Effector memory CD8-positive, alpha-beta T cell (primary cell): Measurements from ENCODE around the gene FLOT1.
A peak's percentile ranks its signal among the peaks of the same experiment; 100 is the strongest.

ENCODE experiments used
- ATAC-seq: fragments of 150-1000 bp; cut with Tn5 transposase; replicated peaks from 2 replicates; pipeline ENCODE4 v1.10.0; 2021; ENCODE audit warnings: mild to moderate bottlenecking, moderate library complexity
- DNase-seq, 3 experiments: peaks; one replicate each; pipeline ENCODE4 v3.0.0; 2021
- H3K27ac Mint-ChIP-seq, 2 donors: one replicate each; pipeline ENCODE4 v1.8.0; 2022; ENCODE audit warnings: mild to moderate bottlenecking in 2 of 2, mixed read lengths in 2 of 2, moderate library complexity in 2 of 2
- H3K27me3 Mint-ChIP-seq, 2 donors: one replicate each; pipeline ENCODE4 v1.8.0; 2022; ENCODE audit warnings: mixed read lengths in 2 of 2
- H3K36me3 Mint-ChIP-seq: one replicate; pipeline ENCODE4 v1.8.0; 2022; ENCODE audit warnings: mild to moderate bottlenecking, moderate library complexity, mixed read lengths; ENCODE audit not compliant: insufficient read depth
- H3K4me1 Mint-ChIP-seq, 2 donors: one replicate each; pipeline ENCODE4 v1.8.0; 2022; ENCODE audit warnings: low read depth in 2 of 2, mixed read lengths in 2 of 2
- H3K4me3 Mint-ChIP-seq, 2 donors: one replicate each; pipeline ENCODE4 v1.8.0; 2022; ENCODE audit warnings: mild to moderate bottlenecking in 2 of 2, mixed read lengths in 2 of 2, moderate library complexity in 2 of 2
- H3K9me3 Mint-ChIP-seq, 2 donors: one replicate each; pipeline ENCODE4 v1.8.0; 2022; ENCODE audit warnings: mixed read lengths in 2 of 2

Gene FLOT1

DNA sequence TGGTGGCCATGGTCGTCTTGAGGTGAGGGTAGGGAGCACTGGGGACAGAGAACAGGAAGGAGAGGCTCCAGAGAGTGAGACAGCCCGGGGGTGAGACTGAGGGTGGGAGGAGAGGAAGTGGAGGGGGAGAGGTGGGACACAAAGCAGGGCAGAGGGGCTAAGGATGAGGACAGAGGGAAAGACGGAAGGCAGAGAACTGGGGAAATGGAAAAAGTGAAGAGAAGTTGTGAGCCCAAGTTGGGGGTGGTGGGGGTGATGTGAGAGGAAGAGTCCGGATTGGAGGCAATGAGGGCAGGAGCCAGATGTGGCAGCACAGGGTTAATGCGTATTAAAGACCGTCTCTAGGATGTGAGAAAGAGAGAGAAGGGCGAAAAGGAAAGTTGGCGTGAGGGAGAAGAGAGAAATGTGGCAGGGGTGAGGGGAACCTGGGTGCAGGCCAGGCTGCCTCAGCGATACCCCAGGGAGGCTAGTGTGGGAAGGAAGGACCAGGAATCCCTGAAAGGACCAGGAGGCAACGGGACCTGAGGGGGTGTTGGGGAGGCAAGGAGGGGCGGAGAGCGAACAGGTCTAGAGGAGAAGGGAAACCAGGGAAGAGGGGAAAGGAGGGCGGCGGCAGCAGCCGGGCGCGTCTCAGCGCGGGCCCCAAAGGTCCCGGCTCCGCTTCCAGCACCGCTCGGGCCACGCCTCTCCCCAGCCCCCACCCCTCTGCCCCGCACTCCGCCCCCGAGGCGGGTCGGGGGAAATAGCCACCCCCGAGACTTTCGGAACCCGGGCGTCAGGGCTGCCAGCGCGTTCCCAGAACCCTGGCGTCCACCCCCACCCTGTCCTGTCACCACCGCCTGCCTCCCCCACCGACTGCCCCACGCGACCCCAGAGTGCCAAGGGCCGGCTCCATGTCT lies 56.2 kb downstream of the FLOT1 start, which contains the start of gene PPP1R18:
PPP1R18 (minus strand) TSS at position 637 of the 899 bp plus-strand sequence; CDS start at position 10, 627 bp downstream.
- Mint-ChIP-seq H3K27me3 (no peaks in the 10 kb centered on the region), H3K36me3 (peaks cover 37% of the 10 kb centered on the region), H3K9me3 (no peaks in the 10 kb centered on the region), H3K4me1 (peaks cover 54 to 76% of the 10 kb centered on the region in 2 donors), H3K4me3 (peak within 1 kb of the TSS; percentile 87 to 97), H3K27ac (peak within 1 kb of the TSS; percentile 96 to 98)
- DNase-seq (peak; percentile 63 to 70 (median 64)), ATAC-seq (peak; percentile 55)

DNA sequence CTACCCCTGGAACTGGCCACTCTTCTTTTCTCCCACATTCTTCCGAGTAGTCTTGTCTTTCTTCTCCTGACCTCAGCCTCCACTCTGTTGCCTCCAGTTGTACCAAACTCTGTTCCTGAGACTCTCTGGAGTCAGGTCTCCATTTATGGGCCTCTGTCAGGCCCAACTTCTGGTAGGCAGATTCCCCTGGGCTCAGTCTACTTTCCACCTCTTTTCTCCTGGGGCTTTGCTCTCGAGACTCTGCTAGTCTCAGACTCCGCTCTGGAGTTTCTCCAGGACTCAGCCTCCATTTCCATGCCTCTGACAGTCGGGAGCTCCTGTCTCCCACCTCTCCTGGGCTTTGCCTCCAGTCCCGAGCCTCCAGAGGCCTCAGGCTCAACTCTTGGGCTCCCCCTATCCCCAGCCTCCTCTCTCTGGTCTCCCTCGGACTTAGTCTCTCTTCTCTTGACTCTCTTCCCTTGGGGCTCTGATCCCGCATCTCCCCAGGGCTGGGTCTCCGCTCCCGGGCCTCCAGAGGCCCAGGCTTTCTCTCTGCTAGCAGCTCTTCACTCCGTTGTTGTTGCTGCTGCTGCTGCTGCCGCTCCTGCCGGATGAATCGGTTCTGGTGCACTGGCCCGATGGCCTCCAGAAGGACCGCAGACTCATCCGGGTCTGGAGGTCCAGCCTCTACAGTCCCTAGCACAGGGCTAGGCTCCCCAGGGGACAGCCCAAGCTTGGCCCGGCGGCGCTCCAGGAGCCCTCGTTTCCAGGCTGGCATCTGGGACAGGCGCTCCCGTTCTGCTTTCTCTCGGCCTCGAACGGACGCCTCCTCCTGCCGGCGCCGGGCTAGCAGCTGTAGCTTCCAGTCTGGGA lies 57.1 kb downstream of the FLOT1 start:
- H3K27me3 Mint-ChIP-seq: no peaks in the 10 kb centered on the region

DNA sequence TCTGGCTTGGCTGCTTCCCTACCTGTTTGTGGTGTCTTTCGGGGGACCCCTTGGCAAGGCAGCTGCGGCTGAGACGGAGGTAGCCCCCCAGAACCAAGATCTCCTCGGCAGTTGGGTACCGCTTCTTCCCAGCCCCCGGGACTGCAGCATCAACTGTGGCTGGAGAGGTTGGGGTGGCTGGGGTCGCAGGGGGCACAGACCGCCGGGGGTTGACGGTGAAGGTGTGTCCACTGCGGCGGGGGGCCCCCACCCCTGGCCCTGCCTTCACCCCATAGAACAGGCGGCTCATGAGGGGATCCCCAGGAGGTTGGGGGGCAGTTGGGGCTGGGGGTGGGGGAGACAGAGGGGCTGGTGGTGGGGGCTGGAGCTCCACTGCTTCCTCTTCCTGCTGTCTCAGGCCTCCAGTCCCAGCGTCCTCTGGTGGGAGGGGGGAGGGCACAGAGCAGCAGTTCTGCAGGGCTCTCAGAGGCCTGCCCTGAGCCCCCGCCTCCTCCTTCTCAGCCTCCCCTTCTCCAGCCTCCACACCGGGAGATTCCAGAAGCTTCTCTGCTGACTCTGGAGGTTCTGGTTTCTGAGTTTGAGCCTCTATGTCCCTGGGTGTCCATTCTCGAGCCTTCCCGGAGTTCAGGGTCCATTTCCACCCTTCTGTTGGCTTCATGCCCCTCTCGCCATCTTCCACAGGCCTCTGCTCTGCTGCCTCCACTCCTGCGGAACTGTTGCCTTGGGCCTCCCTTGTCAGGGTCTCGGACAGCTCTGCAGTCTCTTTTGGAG lies 57.9 kb downstream of the FLOT1 start:
- DNase-seq: peak in 1 of 3 experiments; percentile 23
- H3K4me1 Mint-ChIP-seq: peaks cover 58 to 76% of the 10 kb centered on the region in 2 donors
- peaks cover 49% of the 10 kb centered on the region for H3K36me3 Mint-ChIP-seq

More for the DNA sequence above, 57.1 kb downstream of the FLOT1 start:
- Mint-ChIP-seq H3K4me3 (peak overlapping the region; percentile 87 to 97), H3K4me1 (peaks cover 58 to 76% of the 10 kb centered on the region in 2 donors), H3K36me3 (peaks cover 43% of the 10 kb centered on the region), H3K27ac (peak overlapping the region; percentile 96 to 98), H3K9me3 (no peaks in the 10 kb centered on the region)
- ATAC-seq (no peak), DNase-seq (no peak)

DNA sequence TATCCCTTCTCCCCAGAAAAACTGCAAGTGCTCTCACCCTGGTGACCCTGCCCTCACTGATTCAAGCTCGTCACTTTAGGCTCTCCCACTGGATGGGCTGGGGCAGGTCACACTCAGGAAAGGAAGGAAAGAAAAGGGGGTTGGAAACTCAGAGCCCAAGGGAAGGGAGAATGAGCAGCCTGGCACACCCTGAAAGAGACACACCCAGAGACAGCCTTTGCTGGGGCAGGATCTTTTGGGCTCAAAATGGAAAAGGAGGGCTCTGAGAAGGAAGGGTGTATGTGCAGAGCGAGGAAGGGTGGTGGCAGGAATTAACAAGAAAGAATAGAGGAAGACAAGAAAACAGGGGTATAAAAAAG lies 58.5 kb downstream of the FLOT1 start:
- H3K9me3 Mint-ChIP-seq: no peaks in the 10 kb centered on the region
- H3K27ac Mint-ChIP-seq: peak overlapping the region; percentile 96 to 98
- no peaks in the 10 kb centered on the region for H3K27me3 Mint-ChIP-seq
- DNase-seq (no peak), ATAC-seq (no peak)
- peaks cover 57 to 75% of the 10 kb centered on the region in 2 donors for H3K4me1 Mint-ChIP-seq
- peak overlapping the region; percentile 87 to 97 for H3K4me3 Mint-ChIP-seq
- H3K36me3 Mint-ChIP-seq: peaks cover 55% of the 10 kb centered on the region

More for the DNA sequence above, 57.9 kb downstream of the FLOT1 start:
- H3K27ac Mint-ChIP-seq: peak overlapping the region; percentile 96 to 98
- no peak for ATAC-seq
- H3K27me3 Mint-ChIP-seq: no peaks in the 10 kb centered on the region
- peak overlapping the region; percentile 87 to 97 for H3K4me3 Mint-ChIP-seq
- H3K9me3 Mint-ChIP-seq: no peaks in the 10 kb centered on the region

DNA sequence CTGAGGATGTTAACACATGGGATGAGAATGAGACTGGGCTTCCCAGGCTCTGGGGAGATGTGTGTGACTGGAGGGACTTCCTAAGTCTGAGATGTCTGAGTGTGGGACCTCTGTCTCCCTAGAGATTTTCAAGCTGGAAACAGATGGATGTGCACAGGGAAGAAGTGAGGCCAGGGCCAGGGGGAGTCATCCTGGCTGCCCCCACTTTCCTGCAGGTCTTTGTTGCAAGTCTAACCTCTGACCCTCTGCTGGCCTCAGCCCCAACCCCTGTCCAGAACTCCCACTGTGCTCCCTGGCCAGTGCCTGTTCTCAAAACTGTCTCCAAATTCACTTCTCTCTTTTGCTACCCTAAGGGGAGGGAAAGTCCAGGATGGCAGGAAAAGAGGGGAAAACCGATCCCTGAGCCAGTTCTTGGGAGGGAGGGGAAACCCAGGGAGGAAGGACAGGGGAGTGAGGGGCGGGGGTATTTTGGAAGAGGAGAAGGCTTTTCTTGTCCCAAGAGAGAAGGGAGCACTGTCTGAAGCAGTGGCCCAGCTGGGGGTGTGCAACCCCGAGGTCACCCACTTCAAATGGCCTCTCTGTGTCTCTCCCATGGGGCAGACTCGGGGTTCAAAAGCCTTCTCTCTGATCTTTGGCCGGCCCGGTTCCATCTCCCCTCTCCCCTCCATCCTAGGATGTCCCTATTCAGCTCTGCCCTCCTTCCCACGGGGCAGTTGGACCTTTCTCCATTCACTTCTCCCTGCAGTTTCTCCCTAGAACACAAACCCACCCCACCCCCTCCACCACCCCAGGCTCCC lies 59.1 kb downstream of the FLOT1 start:
- Mint-ChIP-seq H3K4me1 (peaks cover 54 to 71% of the 10 kb centered on the region in 2 donors), H3K9me3 (no peaks in the 10 kb centered on the region), H3K4me3 (peak overlapping the region; percentile 87 to 97), H3K27ac (peak overlapping the region; percentile 96 to 98), H3K27me3 (no peaks in the 10 kb centered on the region), H3K36me3 (peaks cover 61% of the 10 kb centered on the region)
- DNase-seq (no peak), ATAC-seq (no peak)

DNA sequence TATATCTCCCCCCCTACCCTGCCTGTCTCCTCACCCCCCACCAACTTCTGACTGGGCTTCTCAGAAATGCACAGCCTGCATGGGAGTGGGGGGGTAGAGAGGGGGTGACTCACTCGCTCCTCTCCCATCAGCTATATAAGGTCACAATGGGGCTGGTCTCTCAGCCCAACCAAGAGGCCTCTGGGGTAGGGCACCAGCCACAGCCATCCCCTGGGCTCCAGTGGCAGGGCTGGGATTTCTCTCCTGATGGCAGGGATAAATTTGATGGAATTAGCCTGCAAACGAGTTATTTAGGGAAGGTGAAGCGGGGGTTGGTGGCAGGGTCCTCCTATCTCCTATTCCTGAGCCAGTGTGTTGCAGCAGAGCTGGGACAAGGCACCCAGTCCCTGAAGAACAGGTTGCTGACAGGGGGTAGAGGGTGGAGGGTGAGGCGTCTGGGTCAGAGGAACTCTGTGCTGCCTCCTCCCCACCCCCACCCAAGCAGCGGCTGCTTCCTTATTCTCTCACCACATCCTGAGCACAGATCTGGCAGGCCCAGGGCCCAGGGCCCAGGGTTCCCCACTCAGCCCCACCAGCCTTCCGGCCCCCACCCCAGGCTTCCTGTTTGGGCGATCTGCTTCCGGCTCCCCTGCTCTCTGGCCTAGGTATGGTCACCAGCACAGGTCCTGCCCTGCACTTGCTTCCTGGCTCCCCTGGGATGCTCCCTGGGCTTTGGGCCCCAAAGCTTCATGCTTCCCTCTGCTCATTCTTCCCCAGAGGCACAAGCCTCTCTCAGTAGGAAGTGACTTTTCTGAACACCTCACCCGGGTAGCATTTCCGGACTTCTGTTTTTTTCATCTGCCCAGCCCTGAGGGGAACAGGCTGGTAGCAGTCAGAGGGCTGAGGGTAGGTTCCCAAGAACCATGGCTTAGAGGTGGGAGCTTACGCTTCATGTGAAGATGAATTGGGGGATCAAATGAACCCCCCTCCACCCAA lies 60.1 kb downstream of the FLOT1 start:
- Mint-ChIP-seq H3K27me3 (no peaks in the 10 kb centered on the region), H3K9me3 (no peaks in the 10 kb centered on the region), H3K36me3 (peaks cover 70% of the 10 kb centered on the region), H3K27ac (peak overlapping the region; percentile 96 to 98), H3K4me3 (peak overlapping the region; percentile 87 to 97), H3K4me1 (peaks cover 46 to 62% of the 10 kb centered on the region in 2 donors)
- ATAC-seq: peak; percentile 77
- DNase-seq: peak; percentile 82 to 85 (median 85)

DNA sequence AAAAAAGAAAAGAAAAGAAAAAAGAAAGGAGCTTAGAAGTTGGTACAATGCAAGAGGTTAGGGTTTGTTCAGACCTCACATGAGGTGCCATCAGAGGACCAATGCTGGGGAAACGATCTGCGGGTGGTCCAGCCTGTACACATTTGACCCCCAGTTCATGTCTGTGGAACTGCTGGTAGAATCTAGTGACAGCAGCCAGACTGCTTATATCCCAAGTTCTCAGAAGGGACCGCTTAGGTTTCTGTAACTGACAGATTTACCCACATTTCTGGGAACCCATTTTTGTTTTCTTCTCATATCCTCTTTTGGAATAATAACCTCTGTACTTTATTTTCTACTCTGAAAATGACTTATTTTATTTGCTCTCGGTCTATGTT lies 60.7 kb downstream of the FLOT1 start:
- ATAC-seq: no peak
- peaks cover 45 to 62% of the 10 kb centered on the region in 2 donors for H3K4me1 Mint-ChIP-seq
- peaks cover 73% of the 10 kb centered on the region for H3K36me3 Mint-ChIP-seq
- no peak for DNase-seq
- peak overlapping the region; percentile 96 to 98 for H3K27ac Mint-ChIP-seq
- no peaks in the 10 kb centered on the region for H3K9me3 Mint-ChIP-seq
- peak overlapping the region; percentile 87 to 97 for H3K4me3 Mint-ChIP-seq
- H3K27me3 Mint-ChIP-seq: no peaks in the 10 kb centered on the region

DNA sequence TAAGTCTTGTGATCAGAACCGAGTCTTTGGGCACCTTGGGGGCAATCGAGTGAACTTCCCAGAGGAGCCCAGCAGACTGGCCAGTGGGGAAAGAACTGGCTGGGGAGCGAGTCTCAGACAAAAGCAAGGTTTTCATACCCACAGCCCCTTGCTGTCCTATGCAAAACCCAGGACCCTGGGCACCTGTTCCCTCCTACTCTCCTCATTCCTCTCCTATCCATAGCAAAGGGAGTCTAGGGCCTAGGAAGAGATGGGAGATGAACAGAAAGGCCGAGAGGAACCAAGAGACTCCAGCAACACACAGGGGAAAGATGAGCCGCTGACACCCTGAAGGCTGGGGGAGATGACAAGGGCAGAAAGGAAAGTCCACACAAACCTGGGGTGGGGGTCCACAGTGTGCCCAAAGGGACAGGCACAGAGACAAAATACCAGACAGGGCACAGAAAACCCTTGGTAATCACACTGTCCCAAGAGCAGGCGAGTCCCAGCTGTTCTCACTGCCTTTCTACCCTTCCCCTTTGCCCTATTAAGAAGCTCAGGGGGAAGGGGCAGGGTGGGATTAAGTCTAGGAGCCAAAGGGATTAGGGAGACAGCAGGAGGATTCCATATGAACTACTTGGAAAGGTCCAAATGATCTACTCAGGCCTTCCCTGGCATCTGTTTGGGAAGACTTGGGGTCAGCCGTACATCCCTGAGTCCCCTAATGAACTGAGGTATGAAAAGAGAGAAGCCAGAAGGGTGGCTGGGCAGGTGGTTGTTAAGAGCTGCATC lies 62.5 kb downstream of the FLOT1 start:
- H3K27me3 Mint-ChIP-seq: no peaks in the 10 kb centered on the region
- no peaks in the 10 kb centered on the region for H3K9me3 Mint-ChIP-seq
- H3K36me3 Mint-ChIP-seq: peaks cover 80% of the 10 kb centered on the region
- ATAC-seq (no peak), DNase-seq (no peak)
- H3K4me1 Mint-ChIP-seq: peaks cover 42 to 52% of the 10 kb centered on the region in 2 donors
- peak overlapping the region; percentile 82 to 98 for H3K27ac Mint-ChIP-seq
- H3K4me3 Mint-ChIP-seq: peak overlapping the region; percentile 87 to 97

DNA sequence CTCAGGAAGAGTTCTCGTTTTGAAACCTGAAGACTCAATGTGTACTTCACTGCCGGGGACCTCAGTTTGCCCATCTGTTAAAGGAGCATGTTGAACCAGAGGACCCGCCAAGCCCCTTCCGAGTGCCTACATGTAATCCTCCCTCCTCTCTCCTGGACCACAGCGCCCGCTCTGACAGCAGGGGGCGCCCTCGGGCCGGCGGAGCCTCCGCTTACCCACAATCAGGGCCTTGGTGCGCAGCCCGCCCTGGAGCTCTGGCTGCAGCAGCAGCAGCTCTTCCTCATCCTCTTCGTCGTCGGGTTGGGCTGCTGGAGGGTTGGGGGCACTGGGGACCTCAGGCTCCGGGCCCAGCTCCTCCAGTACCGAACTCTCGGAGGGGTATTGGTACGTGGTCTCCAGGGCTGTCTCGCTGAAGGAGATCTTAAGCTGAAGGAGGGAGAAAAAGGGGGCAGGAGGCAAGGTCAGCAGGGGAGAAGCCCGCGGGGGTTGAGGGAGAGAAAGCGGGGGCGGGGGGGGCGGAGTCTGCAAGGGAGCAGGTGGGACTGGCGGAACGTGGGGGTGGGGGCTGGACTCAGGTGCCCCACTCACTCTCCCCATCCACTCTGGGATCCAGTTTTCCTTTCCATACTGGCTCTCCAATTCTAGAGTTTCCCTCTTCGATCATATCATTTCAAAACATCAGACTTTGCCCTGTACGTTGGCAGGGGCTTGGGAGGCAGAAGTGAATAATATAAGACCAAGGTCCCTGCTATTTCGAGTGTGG lies 63.3 kb downstream of the FLOT1 start:
- Mint-ChIP-seq H3K9me3 (no peaks in the 10 kb centered on the region), H3K4me3 (peak overlapping the region; percentile 87 to 97), H3K27me3 (no peaks in the 10 kb centered on the region), H3K27ac (peak overlapping the region; percentile 82 to 98), H3K36me3 (peaks cover 76% of the 10 kb centered on the region), H3K4me1 (peaks cover 40 to 47% of the 10 kb centered on the region in 2 donors)
- DNase-seq (peak; percentile 91 to 94 (median 92)), ATAC-seq (peak; percentile 50)
